HepG2 (cell line): ENCODE measurements around the gene GDE1. TPM values are rescaled to one million over a fixed set of nuclear protein-coding genes. Genes with fewer than 3 reads are reported as not detected.

ENCODE experiments used
- ELK4 ChIP-seq: sonication (generic); formaldehyde crosslinking; IDR thresholded peaks from 2 replicates; pipeline ENCODE4 v1.9.0; 2021; ENCODE audit warnings: missing genetic modification reagents, borderline replicate concordance
- HMG20B ChIP-seq: conservative IDR thresholded peaks from 2 replicates; pipeline ENCODE4 v1.6.1; 2016; ENCODE audit warnings: missing genetic modification reagents, missing compliant biosample characterization
- MAFK ChIP-seq, 2 experiments: IDR thresholded peaks in 1 of 2; conservative IDR thresholded peaks in 1 of 2; 2 replicates each; pipeline ENCODE4 v1.6.1; 2011; ENCODE audit warnings: improper control_type of control experiment in 2 of 2, low read length in 2 of 2
- MIER3 ChIP-seq: IDR thresholded peaks from 2 replicates; pipeline ENCODE4 v1.6.1; 2016; ENCODE audit warnings: missing compliant biosample characterization, borderline replicate concordance
- MYPOP ChIP-seq: sonication (generic); formaldehyde crosslinking; IDR thresholded peaks from 2 replicates; pipeline ENCODE4 v1.8.1; 2023; ENCODE audit warnings: mild to moderate bottlenecking, moderate library complexity, missing genetic modification reagents
- NFATC3 ChIP-seq: sonication (generic); formaldehyde crosslinking; IDR thresholded peaks from 2 replicates; pipeline ENCODE4 v1.5.1; 2020; ENCODE audit warnings: mild to moderate bottlenecking, missing genetic modification reagents
- PAWR ChIP-seq: sonication (generic); formaldehyde crosslinking; IDR thresholded peaks from 2 replicates; pipeline ENCODE4 v1.4.0; 2020; ENCODE audit warnings: missing genetic modification reagents, mild to moderate bottlenecking, borderline replicate concordance
- POGZ ChIP-seq: sonication (generic); formaldehyde crosslinking; IDR thresholded peaks from 2 replicates; pipeline ENCODE4 v1.4.0; 2020; ENCODE audit warnings: mild to moderate bottlenecking, missing genetic modification reagents
- SIX4 ChIP-seq: sonication (generic); formaldehyde crosslinking; IDR thresholded peaks from 2 replicates; pipeline ENCODE4 v1.4.0; 2020; ENCODE audit warnings: missing genetic modification reagents
- SNAPC2 ChIP-seq: sonication (generic); formaldehyde crosslinking; IDR thresholded peaks from 2 replicates; pipeline ENCODE4 v1.8.1; 2022; ENCODE audit warnings: mild to moderate bottlenecking, missing genetic modification reagents
- TAF1 ChIP-seq: sonication (generic); formaldehyde crosslinking; IDR thresholded peaks from 2 replicates; pipeline ENCODE4 v1.4.0; 2020; ENCODE audit warnings: missing genetic modification reagents
- TBX2 ChIP-seq: sonication (generic); formaldehyde crosslinking; IDR thresholded peaks from 2 replicates; pipeline ENCODE4 v1.5.0; 2020; ENCODE audit warnings: missing genetic modification reagents, mild to moderate bottlenecking, borderline replicate concordance
- TSC22D2 ChIP-seq: sonication (generic); formaldehyde crosslinking; IDR thresholded peaks from 2 replicates; pipeline ENCODE4 v1.5.1; 2020; ENCODE audit warnings: missing genetic modification reagents, mild to moderate bottlenecking, borderline replicate concordance
- ZBTB37 ChIP-seq: sonication (generic); formaldehyde crosslinking; IDR thresholded peaks from 2 replicates; pipeline ENCODE4 v1.4.0; 2020; ENCODE audit warnings: mild to moderate bottlenecking, missing genetic modification reagents
- ZBTB39 ChIP-seq: sonication (generic); formaldehyde crosslinking; IDR thresholded peaks from 2 replicates; pipeline ENCODE4 v1.5.0; 2020; ENCODE audit warnings: missing genetic modification reagents
- ZFP36L2 ChIP-seq: sonication (generic); formaldehyde crosslinking; IDR thresholded peaks from 2 replicates; pipeline ENCODE4 v1.4.0; 2020; ENCODE audit warnings: missing genetic modification reagents
- ZKSCAN8 ChIP-seq: IDR thresholded peaks from 2 replicates; pipeline ENCODE4 v1.6.1; 2016; ENCODE audit warnings: borderline replicate concordance, missing genetic modification reagents, missing compliant biosample characterization
- ZNF225 ChIP-seq: sonication (generic); formaldehyde crosslinking; IDR thresholded peaks from 2 replicates; pipeline ENCODE4 v1.4.0; 2020; ENCODE audit warnings: mild to moderate bottlenecking, missing genetic modification reagents
- ZNF33B ChIP-seq: sonication (generic); formaldehyde crosslinking; IDR thresholded peaks from 2 replicates; pipeline ENCODE4 v1.5.1; 2020; ENCODE audit warnings: mild to moderate bottlenecking, missing genetic modification reagents
- ZNF501 ChIP-seq: sonication (generic); formaldehyde crosslinking; IDR thresholded peaks from 2 replicates; pipeline ENCODE4 v1.5.1; 2020; ENCODE audit warnings: mild to moderate bottlenecking, moderate library complexity, missing genetic modification reagents
- ZNF678 ChIP-seq: sonication (generic); formaldehyde crosslinking; IDR thresholded peaks from 2 replicates; pipeline ENCODE4 v1.4.0; 2020; ENCODE audit warnings: mild to moderate bottlenecking, missing genetic modification reagents
- ZNF75D ChIP-seq: sonication (generic); formaldehyde crosslinking; IDR thresholded peaks from 2 replicates; pipeline ENCODE4 v1.8.1; 2023; ENCODE audit warnings: missing genetic modification reagents, mild to moderate bottlenecking, borderline replicate concordance
- ZSCAN25 ChIP-seq: sonication (generic); formaldehyde crosslinking; IDR thresholded peaks from 2 replicates; pipeline ENCODE4 v1.8.0; 2022; ENCODE audit warnings: mild to moderate bottlenecking, missing genetic modification reagents
- polyA plus RNA-seq, 8 experiments: library from polyadenylated mRNA; depleted of rRNA in 3 of 8; stranded (reverse) in 7 of 8; unstranded in 1 of 8; fragments of >200 nt; fragmentation: Illumina TruSeq in 4 of 8; extraction: Trizol in 4 of 8; gene quantifications; 2 replicates each; pipeline versions ENCODE4 v1.2.1 to v1.2.3, GENCODE V29; 2011 to 2016; ENCODE audit warnings: low read depth in 4 of 8, missing spikeins in 1 of 8, mixed read lengths in 1 of 8; ENCODE audit not compliant: insufficient read depth in 1 of 8
- total RNA-seq, 5 experiments: library from RNA; depleted of rRNA; stranded (reverse); fragments of >200 nt; fragmentation: Illumina TruSeq; extraction: Trizol; gene quantifications; 2 replicates each; pipeline ENCODE4 v1.2.3, GENCODE V29; 2016; ENCODE audit warnings: low read depth in 1 of 5

Gene GDE1
- total and polyA plus RNA-seq, 2 of the 13 experiments (the other 11 are each of a cell fraction or from before 2014, with no cell fraction given), result 35.9 to 59.0 TPM

- TF ChIP-seq NFATC3 (CRISPR knock-in tag), result peak; percentile 51; the same call in 1 of the 2 replicates
- TF ChIP-seq ZNF75D (CRISPR knock-in tag), result no peak; the same call in 1 of the 2 replicates
- no peak for TF ChIP-seq ZNF501 (CRISPR knock-in tag)
- TF ChIP-seq ZNF678 (CRISPR knock-in tag), result no peak
- no peak for TF ChIP-seq MYPOP
- no peak for TF ChIP-seq MIER3 (CRISPR knock-in tag)
- no peak for TF ChIP-seq ZKSCAN8 (CRISPR knock-in tag)
- TF ChIP-seq TAF1 (CRISPR knock-in tag), result no peak
- TF ChIP-seq TBX2 (CRISPR knock-in tag), result 0 out of 2 replicates have a peak, but pooled peaks have one; percentile 18
- no peak for TF ChIP-seq PAWR
- TF ChIP-seq HMG20B, result no peak
- no peak for TF ChIP-seq ELK4
- TF ChIP-seq SIX4 (CRISPR knock-in tag), result no peak
- 0 out of 2 replicates have a peak, but pooled peaks have one; percentile 36 for TF ChIP-seq SNAPC2
- TF ChIP-seq ZNF225 (CRISPR knock-in tag), result no peak
- TF ChIP-seq MAFK (conservative IDR thresholded peaks at IDR 0.05 in 1 of 2, IDR thresholded peaks at IDR 0.05 in 1 of 2; ENCODE audit: low read length in 2 of 2), result no peak
- TF ChIP-seq ZFP36L2 (CRISPR knock-in tag), result no peak
- TF ChIP-seq ZNF33B (CRISPR knock-in tag), result 0 out of 2 replicates have a peak, but pooled peaks have one; percentile 47
- TF ChIP-seq ZSCAN25 (CRISPR knock-in tag), result peak; percentile 56; the same call in 1 of the 2 replicates
- TF ChIP-seq POGZ (CRISPR knock-in tag), result no peak
- TF ChIP-seq ZBTB37 (CRISPR knock-in tag), result no peak
- TF ChIP-seq TSC22D2, result no peak
- TF ChIP-seq ZBTB39 (CRISPR knock-in tag), result no peak
Observed at GRCh38 chr16:19524616-19525384, 2.9 kb upstream of the GDE1 start (continued).
